ENCODE measurements around the gene NDUFB3.

The NDUFB3 gene

GRCh38 chr2:201057715-201058248, 14.0 kb upstream of the NDUFB3 start:
- no peaks in the 10 kb centered on the region for H3K9me3 ChIP-seq (ENCODE audit: control insufficient read depth, insufficient read depth, low read depth, low read length)
- H3K4me1 ChIP-seq (ENCODE audit: control insufficient read depth, insufficient read depth, low read length): peaks cover 11% of the 10 kb centered on the region
- peaks cover 0 to 2% of the 10 kb centered on the region in 2 experiments; a peak in 2 of 3 replicates for H3K36me3 ChIP-seq (ENCODE audit: control insufficient read depth in 2 of 2, insufficient read depth in 1 of 2, low read length in 2 of 2)
- ChIA-PET POLR2A (no interaction called here), CTCF (interaction anchor here (0.7 to 1.6 kb wide), 2 partner anchors 11 to 12 kb away, joined by 3 to 6 read pairs; no protein-coding TSS in a partner anchor)
- no peak for TF ChIP-seq ZNF629 (tag by site-specific recombination; IDR thresholded peaks at IDR 0.05)
- no peak overlapping the region for H3K4me3 ChIP-seq (ENCODE audit: low read depth, low read length)
- no peak overlapping the region for H3K27ac ChIP-seq (ENCODE audit: extremely low read depth, low read depth, low read length)

- Histone ChIP-seq H3K27ac (ENCODE audit: extremely low read depth, low read depth, low read length) (no peak overlapping the region), H3K36me3 (ENCODE audit: control insufficient read depth in 2 of 2, insufficient read depth in 1 of 2, low read length in 2 of 2) (peaks cover 0 to 2% of the 10 kb centered on the region in 2 experiments; a peak in 2 of 3 replicates), H3K4me3 (ENCODE audit: low read depth, low read length) (no peak overlapping the region), H3K9me3 (ENCODE audit: control insufficient read depth, insufficient read depth, low read depth, low read length) (no peaks in the 10 kb centered on the region), H3K4me1 (ENCODE audit: control insufficient read depth, insufficient read depth, low read length) (peaks cover 11% of the 10 kb centered on the region)
- POLR2A ChIA-PET: no interaction called here
- CTCF ChIA-PET: interaction anchor here (1.6 kb wide), 1 partner anchor 10 kb away, joined by 6 read pairs; no protein-coding TSS in a partner anchor
- TF ChIP-seq ZFP3 (tag by site-specific recombination; IDR thresholded peaks at IDR 0.05; ENCODE audit: low read depth) (no peak), ZNF311 (tag by site-specific recombination; IDR thresholded peaks at IDR 0.05; ENCODE audit: borderline replicate concordance) (no peak), ZNF223 (tag by site-specific recombination; IDR thresholded peaks at IDR 0.05) (no peak), ZNF148 (tag by site-specific recombination; IDR thresholded peaks at IDR 0.05; ENCODE audit: borderline replicate concordance) (no peak), ZXDB (tag by site-specific recombination; IDR thresholded peaks at IDR 0.05) (no peak), KLF17 (tag by site-specific recombination; IDR thresholded peaks at IDR 0.05) (no peak), EGR2 (tag by site-specific recombination; IDR thresholded peaks at IDR 0.05; ENCODE audit: low read depth) (no peak), ZNF391 (tag by site-specific recombination; IDR thresholded peaks at IDR 0.05; ENCODE audit: borderline replicate concordance, low read depth) (no peak), YY1 (tag by site-specific recombination; IDR thresholded peaks at IDR 0.05) (no peak), ZNF239 (tag by site-specific recombination; IDR thresholded peaks at IDR 0.05) (no peak), ZBTB21 (tag by site-specific recombination; IDR thresholded peaks at IDR 0.05) (no peak), ZNF610 (tag by site-specific recombination; IDR thresholded peaks at IDR 0.05; ENCODE audit: borderline replicate concordance) (no peak), GLIS2 (tag by site-specific recombination; IDR thresholded peaks at IDR 0.05) (no peak), MZF1 (tag by site-specific recombination; IDR thresholded peaks at IDR 0.05; ENCODE audit: borderline replicate concordance) (no peak), ZNF274 (IDR thresholded peaks at IDR 0.05; ENCODE audit: low read length) (no peak), ZNF274 (tag by site-specific recombination; IDR thresholded peaks at IDR 0.05; ENCODE audit: borderline replicate concordance) (no peak), ZNF16 (tag by site-specific recombination; IDR thresholded peaks at IDR 0.05; ENCODE audit: low read depth) (no peak)
Observed at GRCh38 chr2:201058914-201059313, 12.9 kb upstream of the NDUFB3 start.

GRCh38 chr2:201059961-201060755, 11.6 kb upstream of the NDUFB3 start:
- ChIA-PET CTCF (no interaction called here), POLR2A (no interaction called here)
- Histone ChIP-seq H3K9me3 (ENCODE audit: control insufficient read depth, insufficient read depth, low read depth, low read length) (no peaks in the 10 kb centered on the region), H3K4me1 (ENCODE audit: control insufficient read depth, insufficient read depth, low read length) (peaks cover 11% of the 10 kb centered on the region), H3K4me3 (ENCODE audit: low read depth, low read length) (no peak overlapping the region), H3K36me3 (ENCODE audit: control insufficient read depth in 2 of 2, insufficient read depth in 1 of 2, low read length in 2 of 2) (peaks cover 0 to 2% of the 10 kb centered on the region in 2 experiments; a peak in 2 of 3 replicates), H3K27ac (ENCODE audit: extremely low read depth, low read depth, low read length) (no peak overlapping the region)
- TF ChIP-seq ZNF423 (tag by site-specific recombination; IDR thresholded peaks at IDR 0.05): no peak
- no peak for TF ChIP-seq PRDM2 (tag by site-specific recombination; IDR thresholded peaks at IDR 0.05; ENCODE audit: borderline replicate concordance)
- no peak for TF ChIP-seq ZNF785 (tag by site-specific recombination; IDR thresholded peaks at IDR 0.05)

Measured in HEK293 (cell line).